MM.1S (cell line): Measurements from ENCODE around the gene CACNA2D1.

Experiments
- EZH2 ChIP-seq: fragments of 300-600 bp; sonication (generic); optimal IDR thresholded peaks from 2 replicates; pipeline ENCODE3; 2017; ENCODE audit warnings: low read depth, mild to moderate bottlenecking, antibody characterized with exemption, low read length, mixed read lengths
- EZH2phosphoT487 ChIP-seq: fragments of 300-600 bp; sonication (generic); IDR thresholded peaks from 2 replicates; pipeline ENCODE4 v1.6.1; 2018; ENCODE audit warnings: antibody characterized with exemption, low read length
- TF ChIP-seq, protein P1 (sequence below): fragments of 300-600 bp; sonication (generic); IDR thresholded peaks from 2 replicates; pipeline ENCODE4 v1.5.1; 2016; ENCODE audit warnings: antibody characterized with exemption, low read length, mixed read lengths

DNA sequence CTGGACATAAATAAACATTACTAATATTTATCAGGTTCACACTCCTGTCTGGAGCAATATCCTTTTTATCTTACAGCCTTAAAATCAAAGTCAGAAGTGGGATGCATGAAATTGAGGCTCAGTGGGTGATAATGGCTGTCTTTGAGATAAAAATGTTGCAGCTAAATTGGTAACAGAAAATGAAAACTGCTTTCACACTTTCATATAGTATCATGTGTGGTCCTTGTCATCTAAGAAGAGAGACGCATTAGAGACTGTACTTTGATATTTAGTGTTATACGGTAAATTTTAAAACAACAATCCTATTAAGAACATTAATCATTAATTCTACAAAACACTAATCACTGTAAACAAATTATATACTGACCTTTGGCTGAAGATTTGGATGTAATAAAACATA is 438.5 kb downstream of the CACNA2D1 start:
- TF ChIP-seq, protein P1, sequence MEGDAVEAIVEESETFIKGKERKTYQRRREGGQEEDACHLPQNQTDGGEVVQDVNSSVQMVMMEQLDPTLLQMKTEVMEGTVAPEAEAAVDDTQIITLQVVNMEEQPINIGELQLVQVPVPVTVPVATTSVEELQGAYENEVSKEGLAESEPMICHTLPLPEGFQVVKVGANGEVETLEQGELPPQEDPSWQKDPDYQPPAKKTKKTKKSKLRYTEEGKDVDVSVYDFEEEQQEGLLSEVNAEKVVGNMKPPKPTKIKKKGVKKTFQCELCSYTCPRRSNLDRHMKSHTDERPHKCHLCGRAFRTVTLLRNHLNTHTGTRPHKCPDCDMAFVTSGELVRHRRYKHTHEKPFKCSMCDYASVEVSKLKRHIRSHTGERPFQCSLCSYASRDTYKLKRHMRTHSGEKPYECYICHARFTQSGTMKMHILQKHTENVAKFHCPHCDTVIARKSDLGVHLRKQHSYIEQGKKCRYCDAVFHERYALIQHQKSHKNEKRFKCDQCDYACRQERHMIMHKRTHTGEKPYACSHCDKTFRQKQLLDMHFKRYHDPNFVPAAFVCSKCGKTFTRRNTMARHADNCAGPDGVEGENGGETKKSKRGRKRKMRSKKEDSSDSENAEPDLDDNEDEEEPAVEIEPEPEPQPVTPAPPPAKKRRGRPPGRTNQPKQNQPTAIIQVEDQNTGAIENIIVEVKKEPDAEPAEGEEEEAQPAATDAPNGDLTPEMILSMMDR, result no peak
- TF ChIP-seq EZH2 (no peak), EZH2phosphoT487 (no peak)
